Measurements from ENCODE around the gene RPRD1B.
"Not testable (repeated sequence)": the region's sequence is repeated elsewhere in the genome, so short reads cannot be mapped to it uniquely, and the experiment has no call there.

RPRD1B gene

DNA sequence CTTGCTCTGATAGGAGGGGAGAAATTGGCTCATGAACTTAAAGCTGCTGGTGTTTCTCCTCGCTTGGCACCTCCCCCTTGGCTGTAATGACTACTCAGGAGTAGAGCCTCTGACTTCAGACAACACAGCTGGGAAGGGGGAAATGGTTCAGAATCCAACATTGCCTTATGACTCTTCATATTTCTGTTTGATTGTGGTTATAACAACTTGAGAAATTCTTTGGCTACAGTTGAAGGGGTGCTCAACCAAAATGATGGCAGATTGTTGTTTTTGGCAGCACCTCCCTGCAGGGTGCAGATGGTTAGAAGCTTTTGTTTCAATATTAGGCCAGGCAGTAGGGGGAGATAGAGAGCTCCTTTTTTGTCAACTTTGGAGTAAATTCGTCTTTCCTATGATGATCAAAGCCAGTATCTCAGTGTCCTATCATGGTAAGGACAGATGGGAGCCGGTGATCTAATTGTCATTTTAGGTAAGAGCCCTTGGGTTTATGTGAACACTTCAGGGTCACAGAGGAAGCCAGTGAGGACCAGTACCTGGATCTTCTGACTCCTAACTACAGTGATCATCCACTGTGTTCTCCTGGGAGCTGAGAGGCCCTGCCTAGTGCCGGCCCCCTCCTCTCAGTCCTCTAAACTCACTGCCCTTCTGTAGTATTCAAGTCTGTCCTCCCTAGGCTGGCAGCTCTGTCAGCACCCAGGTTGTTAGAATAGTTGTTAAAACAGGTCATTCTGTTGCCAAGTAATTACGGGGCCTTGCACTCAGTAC lies 39.9 kb downstream of the RPRD1B start:
- DNase-seq (ENCODE audit: low spot score): no peak

DNA sequence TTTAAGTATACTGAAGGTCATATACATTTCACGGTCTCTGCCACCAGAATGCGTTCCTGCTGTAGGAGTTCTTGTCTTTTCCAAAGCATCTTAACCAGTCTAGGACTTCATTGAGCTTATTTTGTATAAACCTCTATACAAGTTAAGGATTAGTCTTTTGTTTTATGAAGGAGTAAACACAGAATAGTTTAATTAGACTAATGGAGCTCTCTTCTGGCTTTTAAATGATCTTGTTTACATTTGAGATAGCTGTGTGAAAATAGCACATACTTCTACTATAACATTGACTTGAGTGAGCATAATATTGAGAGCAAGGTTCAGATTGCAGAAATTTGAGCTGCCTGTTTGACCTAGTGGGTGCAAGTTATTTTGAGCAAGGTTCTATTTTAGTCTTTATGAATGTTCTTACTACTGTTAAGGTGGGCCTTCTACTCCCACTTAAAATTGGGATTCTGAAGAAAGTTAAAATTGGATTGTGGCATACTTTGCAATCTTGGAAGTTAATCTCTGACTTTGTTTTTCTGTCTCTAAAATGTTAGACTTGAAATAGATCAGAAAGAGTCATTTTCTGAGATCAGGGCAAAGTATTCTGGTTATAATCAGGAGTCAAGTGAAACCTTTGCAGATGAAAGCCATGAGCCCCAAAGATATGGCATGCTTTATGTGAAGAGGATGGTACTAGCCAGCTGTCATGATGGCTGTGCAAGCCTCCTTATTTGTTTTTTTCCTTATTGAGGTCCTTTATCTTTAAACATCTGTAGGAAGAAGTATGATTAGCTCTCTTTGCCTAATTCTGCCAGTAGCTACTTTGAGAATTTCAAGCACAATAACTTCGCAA lies 41.8 kb downstream of the RPRD1B start:
- no peak for DNase-seq (ENCODE audit: low spot score)

DNA sequence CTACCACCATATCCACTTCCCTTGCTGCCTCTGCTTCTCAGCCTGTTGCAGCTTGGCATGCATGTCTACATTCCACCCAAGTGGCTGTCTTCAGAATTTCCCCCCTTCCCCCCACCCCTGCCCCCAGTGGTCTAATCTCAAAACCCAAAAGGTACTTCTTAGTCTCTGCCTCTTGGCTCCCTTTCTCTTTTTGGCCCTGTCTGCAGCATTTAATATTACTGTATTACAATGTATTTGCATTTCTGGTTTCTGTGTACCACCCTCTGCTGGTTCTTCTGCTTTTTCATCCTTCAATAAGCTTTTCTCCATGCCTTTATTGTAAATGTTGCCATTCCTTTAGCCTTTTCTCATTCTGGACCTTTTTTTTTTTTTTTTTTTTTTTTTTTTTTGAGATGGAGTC lies 43.0 kb downstream of the RPRD1B start:
- no peak for DNase-seq (ENCODE audit: low spot score)

DNA sequence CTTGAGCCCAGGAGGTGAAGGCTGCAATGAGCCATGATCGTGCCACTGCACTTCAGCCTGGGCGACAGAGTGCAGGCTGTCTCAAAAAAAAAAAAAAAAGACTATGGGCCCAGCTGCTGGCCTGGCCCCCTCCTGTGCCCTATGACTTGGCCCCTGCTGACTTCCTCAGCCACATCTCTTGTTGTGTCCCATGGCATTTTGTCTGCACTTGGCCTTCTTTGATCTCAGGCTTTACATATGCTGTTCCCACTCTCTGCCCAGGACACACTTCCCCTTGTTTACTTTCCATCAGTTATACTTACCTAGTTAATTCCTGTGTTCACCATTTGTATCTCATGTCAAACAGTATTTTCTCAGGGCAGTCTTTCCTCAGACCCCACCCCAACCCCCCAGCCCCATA lies 44.5 kb downstream of the RPRD1B start:
- no peak for DNase-seq (ENCODE audit: low spot score)

DNA sequence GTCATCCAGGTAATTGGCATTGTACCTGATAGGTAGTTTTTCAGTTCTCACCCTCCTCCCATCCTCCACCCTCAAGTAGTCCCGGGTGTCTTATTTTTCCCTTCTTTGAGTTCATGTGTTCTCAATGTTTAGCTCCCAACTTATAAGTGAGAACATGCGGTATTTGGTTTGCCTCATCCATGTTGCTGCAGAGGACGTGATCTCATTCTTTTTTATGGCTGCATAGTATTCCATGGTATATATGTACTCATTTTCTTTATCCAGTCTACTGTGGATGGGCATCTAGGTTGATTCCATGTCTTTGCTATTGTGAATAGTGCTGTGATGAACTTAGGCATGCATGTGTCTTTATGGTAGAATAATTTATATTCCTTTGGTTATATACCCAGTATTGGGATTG lies 45.8 kb downstream of the RPRD1B start:
- no peak for DNase-seq (ENCODE audit: low spot score)

DNA sequence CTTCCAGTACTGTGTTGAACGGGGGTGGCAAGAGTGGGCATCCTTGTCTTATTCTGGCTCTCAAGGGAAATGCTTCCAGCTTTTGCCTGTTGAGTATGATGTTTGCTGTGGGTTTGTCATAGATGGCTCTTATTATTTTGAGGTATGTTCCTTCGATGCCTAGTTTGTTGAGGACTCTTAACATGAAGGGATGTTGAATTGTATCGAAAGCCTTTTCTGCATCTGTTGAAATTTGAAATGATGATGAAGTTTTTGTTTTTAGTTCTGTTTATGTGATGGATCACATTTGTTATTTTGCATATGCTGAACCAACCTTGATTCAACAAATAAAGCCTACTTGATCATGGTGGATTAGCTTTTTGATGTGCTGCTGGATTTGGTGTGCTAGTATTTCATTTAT lies 48.0 kb downstream of the RPRD1B start:
- no peak for DNase-seq (ENCODE audit: low spot score)

DNA sequence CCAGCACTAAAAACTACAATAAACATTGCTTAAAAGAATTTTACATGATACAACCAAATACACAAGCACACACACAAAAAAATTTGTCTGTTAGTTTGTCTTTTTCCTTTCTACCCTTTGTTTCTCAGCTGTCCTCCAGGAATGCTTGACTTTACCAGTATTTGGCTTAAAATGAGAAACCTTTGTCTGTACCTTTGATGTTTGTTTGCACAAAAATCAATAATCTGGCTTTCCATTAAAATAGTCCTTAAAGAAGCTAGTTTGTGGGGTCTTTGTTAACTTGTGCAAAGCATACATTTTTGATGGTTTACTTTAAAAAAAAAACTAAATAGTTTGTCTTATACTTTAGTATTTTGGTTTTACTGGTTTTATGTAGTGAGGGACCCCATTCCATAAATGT lies 49.3 kb downstream of the RPRD1B start:
- DNase-seq (ENCODE audit: low spot score): no peak

DNA sequence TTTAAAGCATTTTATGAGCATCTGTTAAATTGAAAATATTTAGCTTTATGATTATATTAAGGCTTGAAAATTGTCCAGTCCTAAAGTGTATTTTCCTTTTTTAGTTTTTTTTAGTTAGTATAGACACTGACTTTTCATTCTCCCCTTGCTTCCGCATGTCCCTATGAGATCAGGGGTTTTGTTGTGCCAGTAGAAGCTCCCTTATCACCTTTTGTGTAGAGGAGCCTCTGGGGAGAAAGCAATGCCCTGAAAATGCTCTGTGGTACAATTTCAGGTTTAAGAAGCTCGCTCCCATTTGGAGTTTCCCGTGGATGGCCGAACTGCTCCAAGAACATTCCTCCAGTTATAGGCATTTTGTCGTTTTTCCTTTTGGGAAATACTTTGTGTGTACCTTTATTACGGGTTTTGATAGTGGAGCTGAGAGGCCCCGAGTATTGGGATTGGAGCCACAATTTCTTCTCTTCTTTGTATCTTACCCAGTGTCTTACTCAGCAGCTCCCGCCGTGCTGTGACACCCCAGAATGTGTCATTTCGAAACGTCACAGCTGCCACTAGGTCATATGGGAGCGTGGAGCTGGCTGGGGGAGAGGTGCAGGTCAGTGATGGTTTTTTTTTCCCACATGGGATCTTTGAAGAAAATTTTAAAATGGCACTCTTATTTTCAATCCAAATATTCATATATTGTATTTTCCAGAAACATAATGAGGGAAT lies 49.9 kb downstream of the RPRD1B start:
- no peak for DNase-seq (ENCODE audit: low spot score)

DNA sequence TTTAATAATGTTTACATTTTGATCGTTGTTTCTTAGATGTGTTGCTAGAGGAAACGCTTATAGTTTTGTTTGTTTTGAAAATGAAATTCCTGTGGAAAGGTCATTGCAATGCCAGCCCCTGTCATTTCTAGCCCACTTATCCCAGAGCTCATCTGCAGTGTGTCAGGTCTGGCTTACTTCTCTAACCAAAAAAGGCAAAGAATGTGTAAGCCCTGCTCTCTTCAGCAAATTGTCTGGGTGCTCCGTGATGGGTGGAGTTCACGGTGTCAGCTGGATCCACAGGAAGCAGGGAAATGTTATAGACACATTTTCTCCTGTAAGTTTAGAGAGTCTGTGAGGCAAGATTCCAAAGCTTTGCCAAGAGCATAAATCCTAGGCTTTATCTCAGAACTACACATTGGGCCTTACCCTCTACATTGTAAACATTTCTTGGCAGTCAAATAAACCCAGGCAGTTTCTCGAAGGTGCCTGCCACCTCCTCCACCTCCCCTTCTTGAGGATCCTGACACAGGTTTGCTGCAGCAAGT lies 50.9 kb downstream of the RPRD1B start:
- DNase-seq (ENCODE audit: low spot score): no peak

DNA sequence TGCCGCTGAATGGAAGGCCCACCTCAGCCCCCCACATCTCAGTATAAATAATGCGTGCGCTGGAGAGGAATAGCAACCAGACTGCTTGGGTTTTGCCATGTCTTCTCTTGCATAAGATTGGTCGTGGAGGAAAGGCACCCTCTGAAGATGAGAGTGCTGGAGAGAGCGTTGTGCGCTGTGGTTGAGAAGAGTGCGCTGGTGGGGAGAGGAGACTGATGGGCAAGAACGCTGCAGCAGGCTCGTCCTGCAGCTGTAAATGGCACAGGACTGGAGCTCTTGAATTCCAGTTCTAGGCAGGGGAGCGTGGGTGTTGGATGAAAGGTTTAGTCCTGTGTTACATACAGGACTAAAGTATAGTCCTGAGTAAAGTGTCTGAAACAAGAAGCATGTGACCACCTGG lies 51.5 kb downstream of the RPRD1B start:
- DNase-seq (ENCODE audit: low spot score): no peak

DNA sequence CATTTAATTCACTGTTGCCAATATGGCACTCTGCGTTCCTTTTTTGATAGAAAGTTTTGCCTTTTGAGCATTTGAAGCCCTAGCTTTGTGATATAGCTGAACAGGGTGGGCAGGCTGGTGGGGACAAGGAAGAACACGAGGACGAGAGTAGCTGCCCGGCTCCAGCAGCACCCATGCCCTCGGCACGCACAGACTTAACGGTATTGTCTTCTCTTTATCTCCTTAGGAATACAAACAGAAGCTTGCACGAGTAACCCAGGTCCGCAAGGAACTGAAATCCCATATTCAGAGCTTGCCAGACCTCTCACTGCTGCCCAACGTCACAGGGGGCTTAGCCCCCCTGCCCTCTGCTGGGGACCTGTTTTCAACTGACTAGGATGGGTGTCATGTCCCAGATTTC lies 56.0 kb downstream of the RPRD1B start:
- no peak for DNase-seq (ENCODE audit: low spot score)

DNA sequence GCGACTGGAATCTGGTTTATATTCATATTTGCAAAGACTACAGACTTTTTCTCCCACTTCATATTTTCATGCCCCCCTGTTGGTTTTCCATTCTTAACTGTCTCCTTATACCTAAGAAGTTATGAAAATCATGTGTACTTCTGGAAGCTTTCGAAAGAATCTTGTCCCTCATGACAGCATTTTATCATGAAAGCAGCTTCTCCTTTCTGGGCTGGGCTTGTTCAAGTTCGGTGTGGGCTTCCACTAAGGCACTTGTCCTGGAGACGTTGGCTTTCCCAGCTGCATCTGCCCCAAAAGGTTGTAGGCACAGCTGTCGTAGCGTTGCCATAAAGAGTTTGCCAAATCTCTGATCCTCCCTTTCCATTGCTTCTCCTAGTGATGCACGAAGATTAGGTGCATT lies 56.5 kb downstream of the RPRD1B start:
- DNase-seq (ENCODE audit: low spot score): no peak

DNA sequence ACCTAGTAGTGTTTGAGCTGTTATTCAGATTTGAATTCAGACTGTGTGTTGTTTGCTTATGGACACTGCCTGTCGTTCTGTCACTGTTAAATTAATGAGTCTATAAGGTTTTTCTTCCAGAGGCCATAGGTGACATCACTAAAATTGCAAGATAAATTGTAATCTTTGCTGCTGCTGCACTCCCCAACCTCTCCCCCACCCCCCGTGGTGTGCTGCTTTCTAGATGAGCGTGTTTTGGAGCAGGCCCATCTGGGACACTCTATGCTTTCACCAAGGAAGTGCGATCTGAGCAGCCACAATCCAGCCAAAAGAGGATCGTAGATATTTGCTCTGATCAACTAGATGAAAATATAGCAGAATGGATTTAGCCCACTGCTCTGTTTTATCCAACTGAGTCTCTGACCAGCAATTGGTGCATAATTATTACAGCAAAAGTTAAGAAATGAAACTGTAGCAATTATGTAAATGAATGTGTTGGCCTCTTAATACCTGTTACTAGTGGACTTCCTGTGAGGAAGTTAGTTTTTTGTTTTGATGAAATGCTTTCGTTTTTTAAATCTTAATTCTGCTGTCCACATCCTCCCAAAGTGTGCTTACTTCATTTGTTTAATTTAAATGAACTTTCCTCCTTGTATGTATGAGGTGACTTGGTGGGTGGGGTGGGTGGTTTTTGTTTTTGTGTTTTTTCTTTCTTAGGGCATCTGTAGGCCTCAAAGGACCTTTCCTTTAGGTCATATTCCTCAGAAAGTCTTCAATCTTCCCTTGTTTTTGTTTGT lies 58.1 kb downstream of the RPRD1B start:
- DNase-seq (ENCODE audit: low spot score): no peak

DNA sequence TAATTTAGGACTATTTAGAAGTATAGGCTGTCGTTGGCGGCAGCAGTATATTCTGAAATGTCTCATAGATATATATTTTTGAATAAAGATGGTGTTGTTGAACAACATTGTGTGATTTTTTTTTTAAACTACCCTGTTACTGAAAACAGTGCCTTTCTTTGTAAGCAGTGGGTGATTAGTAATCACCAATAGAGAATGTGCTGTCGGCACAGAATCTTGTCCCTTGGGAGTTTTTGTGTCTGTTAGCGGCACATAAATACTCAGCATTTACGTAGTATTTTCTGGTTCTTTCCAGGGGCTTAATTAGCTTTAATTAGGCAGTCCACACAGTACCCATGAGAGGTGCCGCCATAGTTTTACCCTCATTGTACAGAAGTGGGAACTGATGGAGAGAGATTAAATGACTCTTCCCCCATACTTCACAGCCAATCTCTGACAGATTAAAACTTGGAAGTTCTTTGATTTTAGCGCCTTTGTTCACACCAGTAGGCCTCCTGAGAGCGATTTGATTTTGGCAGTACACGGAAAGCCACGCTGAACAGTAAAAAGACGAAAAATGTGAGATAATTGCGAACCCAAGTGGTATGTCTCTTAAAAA lies 58.8 kb downstream of the RPRD1B start:
- no peak for DNase-seq (ENCODE audit: low spot score)

DNA sequence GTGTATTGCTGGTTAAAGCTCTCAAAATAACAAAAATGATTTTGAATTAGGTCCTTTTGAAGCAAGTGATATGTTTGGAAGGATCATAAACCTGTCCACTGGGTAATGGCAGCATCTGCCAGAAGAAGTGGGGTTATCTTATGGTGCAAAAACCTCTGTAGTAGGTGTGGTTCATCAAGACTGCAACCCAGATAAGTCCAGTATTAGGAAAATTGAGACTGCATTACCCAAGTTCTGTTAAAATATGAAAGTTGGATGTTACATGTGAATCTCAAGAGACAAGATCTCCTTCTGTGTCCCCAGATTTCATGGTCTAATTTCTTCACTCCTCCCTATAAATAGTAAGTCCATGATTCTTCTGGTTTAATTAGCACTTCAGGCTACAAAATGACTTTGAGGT lies 59.4 kb downstream of the RPRD1B start:
- no peak for DNase-seq (ENCODE audit: low spot score)

DNA sequence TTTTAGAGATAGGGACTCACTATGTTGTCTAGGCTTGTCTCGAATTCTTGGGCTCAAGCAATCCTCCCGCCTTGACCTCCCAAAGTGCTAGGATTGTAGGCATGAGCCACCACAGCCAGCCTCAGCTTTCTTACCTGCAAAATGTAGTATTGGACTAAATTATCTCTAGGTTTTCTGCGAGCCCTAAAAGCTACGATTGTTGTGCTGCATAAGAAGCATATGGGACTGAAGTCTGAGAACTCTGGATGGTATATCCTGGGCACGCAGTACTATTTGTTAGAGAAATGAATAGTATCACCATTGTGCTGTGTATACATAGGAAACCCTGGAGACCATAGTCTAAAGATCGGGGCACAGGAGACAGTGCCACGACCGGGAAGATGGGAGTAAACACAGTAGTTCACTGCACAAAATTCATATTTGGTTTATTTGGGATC lies 60.1 kb downstream of the RPRD1B start:
- DNase-seq (ENCODE audit: low spot score): no peak

DNA sequence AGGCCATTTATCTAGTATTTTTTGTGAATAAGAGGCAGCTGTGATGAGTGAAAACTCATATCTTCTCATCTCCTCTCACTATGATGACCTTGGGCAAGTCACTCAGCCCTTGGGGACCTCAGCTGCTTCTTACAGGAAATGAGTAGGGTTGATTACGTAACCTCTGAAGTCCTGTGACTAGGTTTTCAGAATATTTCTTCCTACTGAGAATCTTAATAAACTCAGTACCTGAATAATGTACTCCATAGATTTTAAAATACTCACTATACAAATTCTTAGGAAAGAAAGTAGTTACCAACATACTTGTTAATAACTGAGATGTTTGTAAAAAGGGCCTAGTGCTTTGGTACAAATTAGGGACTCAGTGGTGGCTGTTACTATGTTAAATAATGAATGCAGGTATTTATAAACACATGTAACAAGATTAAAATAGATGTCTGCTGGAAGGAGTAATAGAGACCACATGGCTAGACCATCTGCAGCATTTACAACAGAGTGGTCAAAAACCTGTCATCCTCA lies 60.9 kb downstream of the RPRD1B start:
- DNase-seq (ENCODE audit: low spot score): no peak

DNA sequence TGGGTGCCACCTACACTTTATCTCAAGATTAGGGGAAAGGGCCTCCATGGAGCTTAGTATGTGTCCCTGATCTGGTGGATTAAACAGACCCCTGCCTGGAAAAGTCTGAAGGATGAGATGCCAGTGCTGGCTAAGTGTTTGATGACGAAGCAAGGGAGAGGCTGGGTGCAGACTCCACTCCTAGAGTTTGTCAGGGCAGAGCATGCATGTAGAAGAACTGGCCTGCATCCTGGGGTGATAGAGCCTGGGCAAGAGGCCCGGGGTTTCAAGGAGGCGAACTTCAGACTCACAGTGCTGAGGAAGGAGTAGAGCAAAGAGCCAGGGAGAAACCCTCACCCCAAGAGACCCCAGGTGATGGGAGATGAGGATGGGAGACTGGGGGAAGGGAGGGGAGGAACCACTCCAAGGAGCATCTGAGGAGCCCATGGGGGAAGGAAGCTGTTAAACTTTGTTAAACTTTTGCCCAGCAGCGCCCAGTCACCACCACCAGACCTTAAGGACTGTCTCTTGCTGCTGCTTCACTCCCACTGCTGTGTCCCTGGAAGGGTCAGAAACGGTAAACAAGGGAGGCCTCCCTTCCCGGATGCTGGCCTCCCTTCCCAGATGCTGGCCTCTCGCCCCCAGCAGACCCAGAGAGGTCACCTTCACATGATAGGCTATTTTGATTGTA lies 61.6 kb downstream of the RPRD1B start:
- DNase-seq (ENCODE audit: low spot score): no peak

DNA sequence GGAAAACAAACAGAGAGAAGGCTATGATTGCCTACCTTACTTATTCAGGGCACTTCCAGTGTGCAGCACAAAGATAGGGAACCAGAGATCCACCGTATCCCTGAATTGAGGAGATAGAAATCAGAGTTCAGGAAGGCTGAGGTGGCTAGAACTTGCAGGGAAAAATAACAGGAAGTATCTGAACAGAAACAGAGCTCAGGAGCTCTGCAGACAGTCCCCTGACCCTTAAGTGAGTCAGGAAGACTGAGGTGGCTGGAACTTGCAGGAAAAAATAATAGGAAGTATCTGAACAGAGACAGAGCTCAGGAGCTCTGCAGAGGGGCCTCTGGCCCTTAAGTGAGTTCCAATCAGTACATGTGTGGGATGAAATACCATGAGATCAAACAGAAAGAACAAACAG lies 65.4 kb downstream of the RPRD1B start:
- no peak for DNase-seq (ENCODE audit: low spot score)

DNA sequence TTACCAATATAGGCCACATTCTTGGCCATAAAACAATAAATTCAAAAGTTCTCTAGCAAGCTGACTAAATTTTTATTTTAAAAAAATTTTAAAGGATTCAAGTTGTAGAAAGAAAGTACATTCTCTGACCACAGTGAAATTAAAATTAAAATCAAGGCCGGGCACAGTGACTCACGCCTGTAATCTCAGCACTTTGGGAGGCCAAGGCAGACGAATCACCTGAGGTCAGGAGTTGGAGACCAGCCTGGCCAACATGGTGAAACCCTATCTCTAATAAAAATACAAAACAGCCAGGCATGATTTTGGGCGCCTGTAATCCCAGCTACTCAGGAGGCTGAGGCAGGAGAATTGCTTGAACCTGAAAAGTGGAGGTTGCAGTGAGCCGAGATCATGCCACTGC lies 68.7 kb downstream of the RPRD1B start:
- not testable (repeated sequence) for DNase-seq (ENCODE audit: low spot score)

DNA sequence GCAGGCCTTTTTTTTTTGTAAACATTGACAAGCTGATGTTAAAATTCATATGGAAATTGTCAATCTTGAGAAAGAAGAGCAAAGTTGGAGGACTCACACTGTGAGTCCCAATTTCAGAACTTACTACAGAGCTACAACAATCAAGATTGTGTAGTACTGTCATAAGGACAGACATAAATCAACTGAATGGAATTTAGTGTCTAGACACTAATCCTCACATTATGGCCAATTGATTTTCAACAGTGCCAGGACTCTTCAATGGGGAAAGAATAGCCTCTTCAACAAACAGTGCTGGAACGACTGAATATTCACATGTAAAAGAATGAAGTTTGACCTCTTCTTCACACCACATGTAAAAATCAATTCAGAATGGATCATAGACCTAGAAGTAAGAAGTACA lies 70.7 kb downstream of the RPRD1B start:
- no peak for DNase-seq (ENCODE audit: low spot score)

All from left forelimb (tissue), 1 donor.